HUDEP-2 (cell line): Measurements from ENCODE around the gene CYP2D6.
"Not testable (repeated sequence)": the region's sequence is repeated elsewhere in the genome, so short reads cannot be mapped to it uniquely, and the experiment has no call there.

Experiments
- DNase-seq, 76 experiments: peaks; one replicate each; lab custom pipeline; 2025; ENCODE audit not compliant: unreplicated experiment in 76 of 76; lab: John Stamatoyannopoulos, UW

CYP2D6 gene

GRCh38 chr22:42135688-42136087 is 5.1 kb upstream of the CYP2D6 start:
- not testable (repeated sequence) for DNase-seq

DNA sequence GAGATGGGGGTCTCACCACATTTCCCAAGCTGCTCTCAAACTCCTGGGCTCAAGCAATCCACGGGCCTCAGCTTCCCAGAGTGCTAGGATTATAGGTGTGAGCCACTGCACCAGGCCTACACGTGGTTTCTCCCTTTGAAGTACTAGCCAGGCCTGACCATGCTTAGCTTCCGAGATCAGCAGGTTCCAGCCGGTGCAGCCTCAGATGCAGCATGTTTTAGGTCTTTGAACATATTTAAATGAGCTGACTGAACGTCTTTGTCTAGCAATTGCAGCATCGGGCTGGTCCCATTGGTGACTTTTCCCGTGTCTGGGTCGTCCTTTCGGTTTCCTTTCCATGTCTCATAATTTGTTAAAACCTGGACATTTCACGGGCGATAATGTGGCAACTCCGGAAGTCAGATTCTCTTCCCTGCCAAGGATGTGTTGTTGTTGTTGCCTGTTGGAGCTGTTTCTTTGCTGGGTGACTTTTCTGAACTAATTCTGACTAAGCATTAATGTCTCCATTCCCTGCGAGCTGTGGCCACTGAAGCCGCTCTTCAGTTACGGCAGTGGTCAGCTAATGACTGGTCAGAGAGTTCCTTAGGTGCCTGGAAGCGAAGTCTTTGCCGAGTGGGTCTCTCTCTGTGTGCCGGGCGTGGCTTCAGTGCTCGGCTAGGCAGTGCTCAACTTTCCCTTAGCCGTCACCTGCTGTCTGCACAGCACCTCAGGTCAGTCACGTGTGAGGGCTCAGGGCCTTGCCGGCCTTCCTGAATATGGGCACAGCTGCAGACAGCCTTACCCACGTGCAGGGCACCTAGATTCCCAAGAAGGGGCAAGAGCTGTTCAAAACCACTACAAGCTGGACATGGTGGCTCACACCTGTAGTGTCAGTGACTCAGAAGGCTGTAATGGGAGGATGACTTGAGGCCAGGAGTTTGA is 3.8 kb upstream of the CYP2D6 start:
- no peak for DNase-seq

GRCh38 chr22:42132457-42132856 is 1.8 kb upstream of the CYP2D6 start:
- DNase-seq = no peak

DNA sequence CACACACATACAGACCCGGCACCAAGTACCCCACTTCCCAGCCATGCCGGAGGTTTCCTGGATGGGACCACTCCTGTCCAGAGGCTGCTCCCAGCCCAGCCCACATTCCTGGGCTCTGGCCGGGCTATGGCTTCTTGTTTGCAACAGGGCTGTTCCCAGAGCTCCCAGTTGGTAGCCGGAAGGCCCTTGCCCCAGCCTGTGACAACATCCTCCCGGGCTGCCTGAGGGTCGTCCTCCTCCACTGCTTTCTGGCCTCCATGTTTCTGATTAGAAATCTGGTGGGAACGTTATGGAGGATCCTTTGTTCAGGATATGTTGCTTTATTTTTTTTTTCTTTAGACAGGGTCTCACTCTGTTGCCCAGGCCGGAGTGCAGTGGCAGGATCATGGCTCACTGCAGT is 952 bp upstream of the CYP2D6 start:
- no peak for DNase-seq

DNA sequence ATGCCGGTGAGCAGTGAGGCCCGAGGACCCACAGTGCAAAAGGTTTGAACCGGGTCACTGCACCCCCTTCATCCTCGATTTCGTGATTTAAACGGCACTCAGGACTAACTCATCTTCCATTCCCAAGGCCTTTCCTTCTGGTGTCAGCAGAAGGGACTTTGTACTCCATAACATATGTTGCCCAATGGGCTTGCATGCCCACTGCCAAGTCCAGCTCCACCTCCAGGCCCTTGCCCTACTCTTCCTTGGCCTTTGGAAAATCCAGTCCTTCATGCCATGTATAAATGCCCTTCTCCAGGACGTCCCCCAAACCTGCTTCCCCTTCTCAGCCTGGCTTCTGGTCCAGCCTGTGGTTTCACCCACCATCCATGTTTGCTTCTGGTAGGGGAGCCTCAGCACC is 428 bp downstream of the CYP2D6 start:
- DNase-seq = not testable (repeated sequence)

- peak in 10 of 76 experiments; percentile 9 to 34 (median 22) for DNase-seq
Observed at GRCh38 chr22:42128776-42129694, 1.6 kb downstream of the CYP2D6 start.

DNA sequence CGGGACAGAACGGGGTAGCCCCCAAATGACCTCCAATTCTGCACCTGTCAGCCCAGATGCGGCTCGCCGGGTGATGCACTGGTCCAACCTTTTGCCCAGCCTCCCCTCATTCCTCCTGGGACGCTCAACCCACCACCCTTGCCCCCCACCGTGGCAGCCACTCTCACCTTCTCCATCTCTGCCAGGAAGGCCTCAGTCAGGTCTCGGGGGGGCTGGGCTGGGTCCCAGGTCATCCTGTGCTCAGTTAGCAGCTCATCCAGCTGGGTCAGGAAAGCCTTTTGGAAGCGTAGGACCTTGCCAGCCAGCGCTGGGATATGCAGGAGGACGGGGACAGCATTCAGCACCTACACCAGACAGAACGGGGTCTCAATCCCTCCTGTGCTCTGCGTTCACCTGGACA is 2.6 kb downstream of the CYP2D6 start:
- not testable (repeated sequence) for DNase-seq

GRCh38 chr22:42127606-42128005 is 3.0 kb downstream of the CYP2D6 start:
- DNase-seq = no peak

GRCh38 chr22:42123529-42123928 is 7.1 kb downstream of the CYP2D6 start:
- not testable (repeated sequence) for DNase-seq

DNA sequence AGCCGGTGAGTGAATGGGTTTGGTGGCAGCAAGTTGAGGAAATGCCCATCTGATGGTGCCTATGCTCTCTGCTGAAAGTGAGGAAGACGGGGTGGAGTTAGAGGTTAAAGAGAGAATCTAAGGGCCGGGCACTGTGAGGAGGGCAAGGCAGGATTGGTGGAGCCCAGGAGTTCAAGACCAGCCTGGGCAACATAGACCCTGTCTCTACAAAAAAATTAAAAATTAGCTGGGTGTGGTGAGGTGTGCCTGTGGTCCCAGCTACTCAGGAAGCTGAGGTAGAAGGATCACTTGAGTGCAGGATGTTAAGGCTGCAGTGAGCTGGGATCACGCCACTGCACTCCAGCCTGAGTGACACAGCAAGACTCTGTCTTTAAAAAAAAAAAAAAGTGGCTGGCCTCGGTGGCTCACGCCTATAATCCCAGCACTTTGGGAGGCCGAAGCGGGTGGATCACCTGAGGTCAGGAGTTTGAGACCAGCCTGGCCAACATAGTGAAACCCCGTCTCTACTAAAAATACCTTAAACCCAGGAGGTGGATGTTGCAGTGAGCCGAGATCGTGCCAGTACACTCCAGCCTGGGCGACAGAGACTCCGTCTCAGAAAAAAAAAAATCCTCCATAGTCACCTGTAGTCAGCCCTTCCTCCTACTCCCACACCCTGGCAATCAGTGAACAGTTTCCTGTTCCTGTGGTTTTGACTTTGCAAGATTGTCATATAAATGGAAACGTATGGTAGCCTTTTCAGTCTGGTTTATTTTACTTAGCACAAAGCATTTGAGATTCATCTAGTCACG is 10.2 kb downstream of the CYP2D6 start:
- not testable (repeated sequence) for DNase-seq

DNA sequence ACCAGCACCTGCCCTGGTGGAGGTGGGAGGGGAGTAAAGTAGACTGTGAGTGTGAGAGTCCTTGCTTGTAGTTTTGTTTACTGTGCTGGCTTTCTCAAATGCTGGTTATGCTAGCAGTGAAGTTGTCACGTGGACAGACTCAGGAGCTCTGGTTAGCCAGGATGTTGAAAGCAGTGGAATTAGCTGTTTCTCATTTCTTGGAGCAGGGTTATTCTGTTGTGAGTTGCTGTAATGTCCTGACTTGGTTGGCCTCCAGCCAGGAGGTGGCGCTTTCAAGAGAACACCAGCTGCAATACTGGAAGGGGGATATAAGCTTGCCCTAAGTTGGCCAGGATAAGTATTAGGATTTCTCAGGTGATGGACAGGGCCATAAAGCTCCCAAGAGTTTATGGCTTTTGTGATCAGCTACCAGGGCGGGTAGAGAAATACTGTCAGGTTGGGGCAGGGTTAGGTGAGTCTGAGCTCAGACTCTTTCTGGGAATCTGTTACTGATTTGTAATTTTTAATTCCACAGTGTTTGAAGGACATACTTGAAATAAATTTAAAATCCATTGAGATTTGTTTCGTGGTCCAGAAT is 13.7 kb downstream of the CYP2D6 start:
- peak in 1 of 76 experiments; percentile 8 for DNase-seq

- DNase-seq = not testable (repeated sequence)
Observed at GRCh38 chr22:42115420-42115830, 15.2 kb downstream of the CYP2D6 start.

- peak in 7 of 76 experiments; percentile 12 to 26 (median 17) for DNase-seq
Observed at GRCh38 chr22:42114721-42115120, 15.9 kb downstream of the CYP2D6 start.

DNA sequence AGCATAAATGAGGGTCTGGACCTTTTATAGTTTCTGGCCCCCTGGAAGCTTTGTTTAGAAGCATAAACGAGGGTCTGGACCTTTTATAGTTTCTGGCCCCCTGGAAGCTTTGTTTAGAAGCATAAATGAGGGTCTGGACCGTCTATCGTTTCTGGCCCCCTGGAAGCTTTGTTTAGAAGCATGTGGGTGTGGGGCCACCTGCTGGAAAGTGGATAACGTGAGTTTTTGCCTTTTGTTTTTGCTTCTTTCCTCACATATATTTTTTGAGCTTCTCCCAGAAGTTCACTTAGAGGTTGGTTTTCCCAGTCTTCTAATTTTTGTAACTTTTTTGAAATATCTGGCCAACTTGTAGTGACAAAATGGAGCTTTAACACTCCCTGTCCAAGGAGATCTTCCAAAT is 17.8 kb downstream of the CYP2D6 start:
- peak in 1 of 76 experiments; percentile 12 for DNase-seq

DNA sequence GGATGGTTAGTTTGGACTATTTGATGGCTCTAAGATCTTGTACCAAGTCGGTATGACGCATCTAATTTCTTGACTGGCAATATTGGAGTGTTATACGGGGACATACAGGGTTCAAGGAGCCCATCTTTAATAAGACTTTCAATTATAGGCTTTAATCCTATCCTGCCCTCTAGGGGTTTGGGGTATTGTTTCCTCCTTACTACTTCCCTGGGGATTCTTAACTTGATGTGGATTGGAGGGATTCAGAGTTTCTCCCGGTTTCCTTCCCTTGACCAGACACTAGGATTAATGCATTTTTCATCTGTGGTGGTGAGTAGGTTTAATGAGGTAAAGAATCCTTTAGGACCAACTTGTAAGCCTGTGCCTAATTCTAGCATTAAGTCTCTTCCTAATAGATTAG is 18.8 kb downstream of the CYP2D6 start:
- DNase-seq = no peak

GRCh38 chr22:42108848-42109247 is 21.8 kb downstream of the CYP2D6 start:
- no peak for DNase-seq

- DNase-seq = not testable (repeated sequence)
Observed at GRCh38 chr22:42104332-42104860, 26.2 kb downstream of the CYP2D6 start.

DNA sequence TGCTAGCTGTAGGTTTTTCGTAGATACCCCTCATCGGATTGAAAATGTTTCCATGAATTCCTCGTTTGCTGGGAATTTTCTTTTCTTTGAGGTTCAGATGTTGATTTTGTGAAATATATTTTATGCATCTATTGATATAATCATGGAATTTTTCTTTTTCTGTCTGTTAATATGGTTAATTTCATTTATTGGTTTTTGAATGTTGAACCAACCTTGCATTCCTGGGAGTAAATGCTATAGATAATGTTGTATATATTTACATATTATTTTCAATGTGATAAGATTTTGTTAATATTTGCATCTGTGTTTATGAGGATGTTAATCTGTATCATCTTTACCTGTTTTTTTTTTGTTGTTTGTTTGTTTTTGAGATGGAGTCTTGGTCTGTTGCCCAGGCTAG is 29.4 kb downstream of the CYP2D6 start:
- DNase-seq = no peak

- no peak for DNase-seq
Observed at GRCh38 chr22:42091455-42091782, 39.2 kb downstream of the CYP2D6 start.
